OCI-LY3 (cell line): ENCODE data around the gene ESR1.

Experiments
- EZH2phosphoT487 ChIP-seq: fragments of 200-600 bp; shearing (Covaris generic); IDR thresholded peaks from 2 replicates; pipeline ENCODE4 v1.6.1; 2018; ENCODE audit warnings: antibody characterized with exemption, mixed run types, low read depth
- TF ChIP-seq, protein P1 (sequence below): fragments of 200-600, 300-600 bp; sonication (generic); IDR thresholded peaks from 2 replicates; pipeline ENCODE4 v1.5.1; 2014; ENCODE audit warnings: antibody characterized with exemption, low read length, low read depth

DNA sequence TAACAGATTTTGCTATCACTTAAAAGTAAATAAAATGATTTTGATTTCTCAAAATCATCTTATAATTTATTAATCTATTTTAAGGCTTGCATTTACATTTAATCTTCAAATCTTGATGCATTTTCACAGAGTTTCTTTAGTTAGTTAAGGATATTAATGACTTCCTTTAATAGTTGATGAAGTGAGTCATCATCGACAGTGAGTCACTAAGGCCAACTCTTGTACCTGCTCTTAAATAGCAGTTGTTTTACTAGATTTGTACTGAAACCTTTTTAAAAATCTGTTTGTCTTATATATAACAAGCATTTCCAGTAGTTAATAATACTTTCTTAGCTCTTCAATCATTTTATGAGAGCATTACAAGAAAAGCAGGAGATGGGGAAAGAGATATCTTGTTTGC is 191.7 kb downstream of the ESR1 start:
- TF ChIP-seq, protein P1, sequence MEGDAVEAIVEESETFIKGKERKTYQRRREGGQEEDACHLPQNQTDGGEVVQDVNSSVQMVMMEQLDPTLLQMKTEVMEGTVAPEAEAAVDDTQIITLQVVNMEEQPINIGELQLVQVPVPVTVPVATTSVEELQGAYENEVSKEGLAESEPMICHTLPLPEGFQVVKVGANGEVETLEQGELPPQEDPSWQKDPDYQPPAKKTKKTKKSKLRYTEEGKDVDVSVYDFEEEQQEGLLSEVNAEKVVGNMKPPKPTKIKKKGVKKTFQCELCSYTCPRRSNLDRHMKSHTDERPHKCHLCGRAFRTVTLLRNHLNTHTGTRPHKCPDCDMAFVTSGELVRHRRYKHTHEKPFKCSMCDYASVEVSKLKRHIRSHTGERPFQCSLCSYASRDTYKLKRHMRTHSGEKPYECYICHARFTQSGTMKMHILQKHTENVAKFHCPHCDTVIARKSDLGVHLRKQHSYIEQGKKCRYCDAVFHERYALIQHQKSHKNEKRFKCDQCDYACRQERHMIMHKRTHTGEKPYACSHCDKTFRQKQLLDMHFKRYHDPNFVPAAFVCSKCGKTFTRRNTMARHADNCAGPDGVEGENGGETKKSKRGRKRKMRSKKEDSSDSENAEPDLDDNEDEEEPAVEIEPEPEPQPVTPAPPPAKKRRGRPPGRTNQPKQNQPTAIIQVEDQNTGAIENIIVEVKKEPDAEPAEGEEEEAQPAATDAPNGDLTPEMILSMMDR: no peak
- no peak for TF ChIP-seq EZH2phosphoT487
